ENCODE measurements around the gene UFD1. TPM values are rescaled to one million over a fixed set of nuclear protein-coding genes. Genes with fewer than 3 reads are reported as not detected.

UFD1 gene
- total RNA-seq, 4 donors from 2014 or later = 26.9 to 38.1 (median 30.1) TPM

- Histone ChIP-seq H3K4me3 (no peak overlapping the region), H3K36me3 (peaks cover 0 to 82% (median 31%) of the 10 kb centered on the region in 3 donors)
- WGBS, 2 donors = 90 to 92% methylated on average over 8 of the region's 8 CpGs
Measured at GRCh38 chr22:19472233-19472632, 6.8 kb downstream of the UFD1 start.

GRCh38 chr22:19471572-19471971 is 7.4 kb downstream of the UFD1 start:
- Histone ChIP-seq H3K36me3 (peaks cover 0 to 89% (median 31%) of the 10 kb centered on the region in 3 donors), H3K9me3 (no peaks in the 10 kb centered on the region), H3K27me3 (no peaks in the 10 kb centered on the region), H3K4me1 (peaks cover 0 to 14% (median 0%) of the 10 kb centered on the region in 4 donors), H3K4me3 (no peak overlapping the region), H3K27ac (no peak overlapping the region)
- no peak for TF ChIP-seq POLR2A (IDR thresholded peaks at IDR 0.05)
- TF ChIP-seq EP300 (IDR thresholded peaks at IDR 0.05) = no peak
- TF ChIP-seq CTCF (IDR thresholded peaks at IDR 0.05) = no peak
- DNase-seq (ENCODE audit: low spot score in 2 of 2) = no peak
- 87 to 90% methylated on average over 11 of the region's 11 CpGs for WGBS, 2 donors

More at GRCh38 chr22:19472233-19472632, 6.8 kb downstream of the UFD1 start:
- no peak for DNase-seq (ENCODE audit: low spot score in 2 of 2)
- TF ChIP-seq EP300 (IDR thresholded peaks at IDR 0.05) (no peak), POLR2A (IDR thresholded peaks at IDR 0.05) (no peak), CTCF (IDR thresholded peaks at IDR 0.05) (no peak)
- Histone ChIP-seq H3K9me3 (no peaks in the 10 kb centered on the region), H3K27me3 (no peaks in the 10 kb centered on the region), H3K4me1 (peaks cover 0 to 21% (median 4%) of the 10 kb centered on the region in 4 donors), H3K27ac (no peak overlapping the region)

- WGBS, 2 donors = 88 to 92% methylated on average over 2 of the region's 2 CpGs
- TF ChIP-seq POLR2A (IDR thresholded peaks at IDR 0.05) (no peak), EP300 (IDR thresholded peaks at IDR 0.05) (no peak), CTCF (IDR thresholded peaks at IDR 0.05) (no peak)
- H3K9me3 ChIP-seq = no peaks in the 10 kb centered on the region
- no peaks in the 10 kb centered on the region for H3K27me3 ChIP-seq
- H3K4me1 ChIP-seq = no peaks in the 10 kb centered on the region
- no peak for DNase-seq (ENCODE audit: low spot score in 2 of 2)
- no peak overlapping the region for H3K27ac ChIP-seq
- no peak overlapping the region for H3K4me3 ChIP-seq
- peaks cover 0 to 100% (median 39%) of the 10 kb centered on the region in 3 donors for H3K36me3 ChIP-seq
Measured at GRCh38 chr22:19470010-19470409, 9.0 kb downstream of the UFD1 start.

- whole genome bisulfite sequencing, 2 donors = 89% methylated on average over 7 of the region's 7 CpGs
- no peaks in the 10 kb centered on the region for H3K4me1 ChIP-seq
- no peak for DNase-seq (ENCODE audit: low spot score in 2 of 2)
- no peak overlapping the region for H3K27ac ChIP-seq
- H3K27me3 ChIP-seq = no peaks in the 10 kb centered on the region
- no peak for TF ChIP-seq POLR2A (IDR thresholded peaks at IDR 0.05)
- TF ChIP-seq CTCF (IDR thresholded peaks at IDR 0.05) = no peak
- TF ChIP-seq EP300 (IDR thresholded peaks at IDR 0.05) = no peak
- no peaks in the 10 kb centered on the region for H3K9me3 ChIP-seq
- peaks cover 0 to 100% (median 45%) of the 10 kb centered on the region in 3 donors for H3K36me3 ChIP-seq
- no peak overlapping the region for H3K4me3 ChIP-seq
Measured at GRCh38 chr22:19469421-19469820, 9.6 kb downstream of the UFD1 start.

- Histone ChIP-seq H3K36me3 (peaks cover 0 to 98% (median 49%) of the 10 kb centered on the region in 3 donors), H3K27me3 (no peaks in the 10 kb centered on the region), H3K27ac (no peak overlapping the region), H3K4me1 (no peaks in the 10 kb centered on the region), H3K4me3 (no peak overlapping the region), H3K9me3 (no peaks in the 10 kb centered on the region)
- no peak for DNase-seq (ENCODE audit: low spot score in 2 of 2)
- WGBS, 2 donors = 90 to 96% methylated on average over 6 of the region's 6 CpGs
- TF ChIP-seq EP300 (IDR thresholded peaks at IDR 0.05) = no peak
- TF ChIP-seq POLR2A (IDR thresholded peaks at IDR 0.05) = no peak
- no peak for TF ChIP-seq CTCF (IDR thresholded peaks at IDR 0.05)
Measured at GRCh38 chr22:19467912-19468311, 11.1 kb downstream of the UFD1 start.

All from tibial nerve (tissue), 4 donors.